ENCODE results near the gene RFESD.
"Not testable (repeated sequence)": the region's sequence is repeated elsewhere in the genome, so short reads cannot be mapped to it uniquely, and the experiment has no call there.

Gene RFESD

DNA sequence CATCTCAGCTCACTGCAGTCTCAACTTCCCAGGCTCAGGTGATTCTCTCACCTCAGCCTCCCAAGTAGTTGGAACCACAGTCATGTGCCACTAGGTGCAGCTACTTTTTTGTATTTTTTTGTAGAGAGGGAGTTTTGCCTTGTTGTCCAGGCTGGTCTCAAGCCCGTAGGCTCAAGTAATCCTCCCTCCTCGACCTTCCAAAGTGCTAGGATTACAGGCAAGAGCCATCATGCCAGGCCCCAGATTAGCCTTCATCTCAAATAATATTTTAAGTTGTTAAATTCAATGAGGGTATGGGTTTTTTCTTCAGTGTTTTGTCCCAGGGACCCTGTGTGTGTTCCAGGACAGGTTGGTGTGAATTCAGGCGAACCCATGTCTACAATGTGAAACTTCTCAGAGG, 12.5 kb upstream of the RFESD start:
- TF ChIP-seq POLR2A (IDR thresholded peaks at IDR 0.05; ENCODE audit: low read length): no peak
- no peak for TF ChIP-seq GATA1 (IDR thresholded peaks at IDR 0.05; ENCODE audit: low read depth, low read length)
- no peak for DNase-seq

GRCh38 chr5:95638632-95639031, 7.9 kb upstream of the RFESD start:
- TF ChIP-seq GATA1 (IDR thresholded peaks at IDR 0.05; ENCODE audit: low read depth, low read length): no peak
- no peak for DNase-seq

DNA sequence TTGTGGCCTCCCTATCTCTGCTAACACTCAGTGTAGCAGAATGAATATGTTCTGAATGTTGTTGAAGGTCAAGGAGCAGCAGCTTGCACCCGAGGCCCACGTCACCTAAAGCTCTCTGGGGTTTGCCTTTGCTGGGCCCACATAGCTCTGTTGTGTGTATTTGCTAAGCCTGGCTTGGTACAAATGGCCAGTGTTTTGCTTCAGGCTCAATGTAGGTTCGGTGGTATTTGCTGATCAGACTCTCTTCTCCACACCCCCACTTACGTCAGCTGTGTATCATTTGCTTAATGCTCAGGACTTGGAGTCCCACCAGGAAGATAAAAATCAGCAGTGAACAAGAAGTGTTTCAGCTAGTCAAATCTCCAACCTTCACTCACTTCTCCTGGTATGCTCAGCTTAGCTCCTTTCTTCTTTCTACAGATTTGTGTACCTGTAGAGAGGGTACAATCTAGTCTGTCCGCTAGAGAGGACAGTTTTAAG, 4.8 kb upstream of the RFESD start:
- no peak for TF ChIP-seq POLR2A (IDR thresholded peaks at IDR 0.05; ENCODE audit: low read length)
- no peak for TF ChIP-seq GATA1 (IDR thresholded peaks at IDR 0.05; ENCODE audit: low read depth, low read length)
- DNase-seq: peak in 1 of 2 experiments; percentile 24

GRCh38 chr5:95643152-95643551, 3.4 kb upstream of the RFESD start:
- no peak for DNase-seq
- no peak for TF ChIP-seq GATA1 (IDR thresholded peaks at IDR 0.05; ENCODE audit: low read depth, low read length)
- no peak for TF ChIP-seq POLR2A (IDR thresholded peaks at IDR 0.05; ENCODE audit: low read length)

GRCh38 chr5:95644351-95645042, 2.1 kb upstream of the RFESD start:
- peak; percentile 66 to 79 for DNase-seq
- TF ChIP-seq GATA1 (IDR thresholded peaks at IDR 0.05; ENCODE audit: low read depth, low read length): no peak
- TF ChIP-seq POLR2A (IDR thresholded peaks at IDR 0.05; ENCODE audit: low read length): no peak

GRCh38 chr5:95646226-95646568, 380 bp upstream of the RFESD start:
- not testable (repeated sequence) for DNase-seq

DNA sequence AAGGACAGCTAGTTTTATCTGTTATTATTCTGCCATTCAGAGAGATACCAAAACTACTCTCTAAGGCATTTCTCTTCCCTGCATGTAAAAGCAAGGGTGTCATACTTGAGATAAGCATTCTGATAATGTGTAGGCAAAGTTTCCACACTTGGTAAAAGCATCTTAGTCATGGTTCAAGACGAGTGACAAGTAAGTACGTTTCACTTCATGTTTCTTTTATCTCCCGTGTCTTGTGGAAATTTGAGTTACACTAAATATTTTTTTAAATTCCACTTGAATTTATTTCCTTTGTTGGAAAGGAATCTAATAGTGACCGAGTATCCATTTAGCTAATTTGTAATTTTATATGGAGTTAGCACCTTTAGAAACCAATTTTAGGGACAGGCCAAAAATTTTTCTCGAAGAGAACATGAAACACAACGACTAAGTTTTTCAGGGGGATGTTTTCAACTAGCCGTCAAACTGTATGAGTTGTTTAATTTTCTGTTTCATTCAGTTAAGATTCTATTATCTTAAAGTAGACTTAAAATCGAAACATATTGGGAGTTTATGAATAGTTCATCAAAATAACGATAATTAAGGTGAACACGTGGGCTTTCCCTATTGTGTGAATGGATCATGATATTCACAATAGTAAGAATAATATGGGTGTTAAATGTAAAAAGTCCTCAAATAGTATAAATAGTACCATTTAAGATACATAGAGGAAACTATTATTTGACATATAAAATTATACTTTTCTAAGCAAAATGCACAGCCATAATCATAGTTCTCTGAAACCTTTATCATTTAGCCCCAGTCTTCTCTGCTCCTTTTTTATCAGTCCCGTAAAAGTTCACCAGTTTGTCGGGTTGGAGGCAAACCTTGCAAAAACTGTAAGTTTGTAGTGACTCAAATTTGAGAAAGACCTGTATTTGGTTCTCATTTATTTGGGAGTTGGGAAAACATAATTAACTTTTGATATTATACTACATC, 1.6 kb downstream of the RFESD start:
- peak; percentile 92 to 95 for DNase-seq
- TF ChIP-seq POLR2A (IDR thresholded peaks at IDR 0.05; ENCODE audit: low read length) (peak; percentile 97), GATA1 (IDR thresholded peaks at IDR 0.05; ENCODE audit: low read depth, low read length) (no peak)

- DNase-seq: peak; percentile 44 to 67
- TF ChIP-seq GATA1 (IDR thresholded peaks at IDR 0.05; ENCODE audit: low read depth, low read length) (no peak), POLR2A (IDR thresholded peaks at IDR 0.05; ENCODE audit: low read length) (no peak)
These were observed 2.7 kb downstream of the RFESD start for GRCh38 chr5:95649274-95649673.

- DNase-seq: peak; percentile 59 to 69
- TF ChIP-seq POLR2A (IDR thresholded peaks at IDR 0.05; ENCODE audit: low read length) (no peak), GATA1 (IDR thresholded peaks at IDR 0.05; ENCODE audit: low read depth, low read length) (no peak)
These were observed 3.5 kb downstream of the RFESD start for GRCh38 chr5:95649842-95650620.

DNA sequence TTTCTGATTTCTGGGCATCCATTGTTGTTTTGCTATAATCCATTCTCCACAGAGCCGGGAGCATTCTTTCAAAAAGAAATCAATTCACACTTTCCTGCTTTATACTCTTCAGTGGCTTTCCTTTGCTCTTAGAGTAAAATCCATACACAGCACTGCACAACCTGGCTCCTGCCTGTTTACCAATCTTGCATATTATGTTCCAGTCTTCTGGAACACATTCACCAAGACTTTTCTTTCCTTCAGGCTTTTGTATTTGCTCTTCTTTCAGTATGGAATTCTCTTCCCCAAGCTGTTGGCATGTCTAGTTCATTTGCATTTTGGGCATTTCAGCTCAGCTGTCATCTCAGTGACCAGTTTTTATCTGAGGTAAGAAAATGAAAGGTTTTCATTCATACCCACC, 6.3 kb downstream of the RFESD start:
- TF ChIP-seq POLR2A (IDR thresholded peaks at IDR 0.05; ENCODE audit: low read length) (no peak), GATA1 (IDR thresholded peaks at IDR 0.05; ENCODE audit: low read depth, low read length) (no peak)
- DNase-seq: no peak

- no peak for DNase-seq
- TF ChIP-seq GATA1 (IDR thresholded peaks at IDR 0.05; ENCODE audit: low read depth, low read length) (no peak), POLR2A (IDR thresholded peaks at IDR 0.05; ENCODE audit: low read length) (no peak)
These were observed 7.6 kb downstream of the RFESD start for GRCh38 chr5:95654196-95654595.

DNA sequence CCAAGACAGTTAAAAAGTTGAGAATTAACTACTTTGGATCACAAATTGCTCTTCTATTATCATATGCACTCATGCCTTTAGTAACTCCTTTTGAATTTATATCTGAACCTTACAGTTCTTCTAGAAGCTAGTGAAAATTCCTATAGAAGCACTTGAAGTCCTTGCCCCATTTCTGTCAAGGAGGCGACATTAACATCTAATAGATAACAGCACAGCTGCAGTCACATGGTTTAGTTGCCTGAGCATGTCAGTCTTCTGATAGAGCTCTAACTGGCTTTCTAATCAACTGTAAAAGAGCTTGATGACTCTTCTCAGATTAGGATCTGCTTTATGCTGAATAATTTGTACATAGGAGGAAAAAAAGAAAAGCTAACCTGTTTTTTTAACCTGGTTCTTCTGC, 9.0 kb downstream of the RFESD start:
- peak; percentile 52 for TF ChIP-seq POLR2A (IDR thresholded peaks at IDR 0.05; ENCODE audit: low read length)
- TF ChIP-seq GATA1 (IDR thresholded peaks at IDR 0.05; ENCODE audit: low read depth, low read length): no peak

DNA sequence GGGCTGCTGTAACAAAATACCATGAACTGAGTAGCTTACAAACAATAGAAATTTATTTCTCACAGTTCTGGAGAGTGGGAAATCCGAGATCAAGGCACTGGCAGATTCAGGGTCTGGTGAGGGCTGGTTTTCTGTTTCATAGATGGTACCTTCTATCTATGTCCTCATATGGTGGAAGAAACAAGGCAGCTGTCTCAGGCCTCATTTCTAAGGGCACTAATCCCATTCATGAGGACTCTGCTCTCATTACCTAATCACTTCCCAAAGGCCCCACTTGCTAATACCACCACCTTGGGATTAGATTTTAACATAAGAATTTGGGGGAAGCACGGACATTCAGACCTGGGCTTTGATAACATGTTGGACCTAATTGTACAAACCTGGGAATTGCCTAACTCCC, 13.5 kb downstream of the RFESD start:
- peak; percentile 42 for TF ChIP-seq POLR2A (IDR thresholded peaks at IDR 0.05; ENCODE audit: low read length)
- TF ChIP-seq GATA1 (IDR thresholded peaks at IDR 0.05; ENCODE audit: low read depth, low read length): no peak
- DNase-seq: no peak

More for the DNA sequence above, 9.0 kb downstream of the RFESD start:
- peak; percentile 81 to 91 for DNase-seq

- TF ChIP-seq GATA1 (IDR thresholded peaks at IDR 0.05; ENCODE audit: low read depth, low read length) (no peak), POLR2A (IDR thresholded peaks at IDR 0.05; ENCODE audit: low read length) (peak; percentile 43)
- no peak for DNase-seq
These were observed 16.4 kb downstream of the RFESD start for GRCh38 chr5:95662946-95663345.

Measured in erythroblast (primary cell).